Activated T-cell treated with anti-CD3 and anti-CD28 coated beads for 48 hours (primary cell): ENCODE data around the gene NCF4.

Source experiments
- DNase-seq: peaks from one replicate; pipeline ENCODE4 v3.0.0-alpha.2; 2020; ENCODE audit warnings: low read depth

NCF4 gene

DNA sequence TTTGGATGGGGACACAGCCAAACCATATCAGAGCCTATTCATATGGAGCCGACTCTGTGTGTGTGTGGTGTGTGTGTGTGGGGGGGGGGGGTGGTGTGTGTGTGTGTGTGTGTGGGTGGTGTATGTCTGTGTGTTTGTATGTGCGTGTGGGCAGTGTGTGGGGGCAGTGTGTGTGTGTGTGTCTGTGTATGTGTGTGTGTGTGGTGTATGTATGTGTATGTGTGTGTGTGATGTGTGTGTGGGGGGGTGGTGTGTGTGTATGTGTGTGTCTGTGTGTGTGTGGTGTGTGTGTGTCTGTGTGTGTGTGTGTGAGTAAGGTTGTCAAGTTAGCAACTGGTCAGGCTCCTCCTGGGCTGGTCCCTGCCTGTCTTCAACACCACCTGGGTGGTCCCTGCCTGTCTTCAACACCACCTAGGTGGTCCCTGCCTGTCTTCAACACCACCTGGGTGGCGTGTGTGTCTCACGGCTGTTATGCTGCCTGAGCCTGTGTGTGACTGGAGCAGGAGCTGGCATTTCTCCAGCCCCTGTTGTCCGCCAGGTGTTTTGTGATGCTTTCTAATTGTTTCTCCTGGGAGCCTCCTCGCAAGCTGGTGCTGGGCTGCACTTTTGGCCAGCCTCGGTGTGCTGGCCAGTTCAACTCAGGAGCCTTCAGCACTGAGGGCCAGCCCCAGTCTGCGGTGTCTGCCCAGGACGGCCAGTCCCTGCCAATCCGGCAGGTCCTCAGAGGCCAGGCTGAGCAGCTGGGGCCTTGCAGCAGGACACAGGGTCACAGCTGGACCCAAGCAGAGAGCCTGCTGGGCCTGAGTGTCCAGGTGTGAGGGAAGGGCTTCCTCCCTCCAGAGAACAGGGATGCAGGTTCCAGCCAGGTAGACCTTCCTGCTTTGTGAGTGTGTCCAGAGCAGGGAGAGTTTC is 22.4 kb upstream of the NCF4 start:
- no peak for DNase-seq

GRCh38 chr22:36839356-36840073 is 21.3 kb upstream of the NCF4 start:
- DNase-seq: no peak

- no peak for DNase-seq
These were observed 20.7 kb upstream of the NCF4 start for GRCh38 chr22:36840106-36840505.

DNA sequence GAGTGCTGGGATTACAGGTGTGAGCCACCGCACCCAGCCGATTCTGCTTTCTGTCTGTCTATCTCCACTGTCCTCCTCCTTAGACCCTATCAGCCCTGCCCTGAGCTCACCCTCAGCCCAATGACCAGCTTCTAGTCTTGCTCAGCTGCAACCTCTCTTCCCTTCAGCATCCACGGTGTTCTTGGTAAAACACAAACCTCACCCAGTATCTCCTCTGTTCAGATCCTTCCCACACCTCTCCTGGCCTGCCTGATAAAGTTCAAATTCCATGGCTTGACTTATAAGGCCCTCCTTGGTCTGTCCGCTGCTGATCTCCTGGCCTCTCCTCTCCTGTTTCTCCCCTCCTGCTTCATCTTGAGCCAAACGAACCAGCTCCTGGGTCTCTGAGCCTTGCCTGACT is 14.5 kb upstream of the NCF4 start:
- no peak for DNase-seq

- no peak for DNase-seq
These were observed 13.9 kb upstream of the NCF4 start for GRCh38 chr22:36846949-36847348.

DNA sequence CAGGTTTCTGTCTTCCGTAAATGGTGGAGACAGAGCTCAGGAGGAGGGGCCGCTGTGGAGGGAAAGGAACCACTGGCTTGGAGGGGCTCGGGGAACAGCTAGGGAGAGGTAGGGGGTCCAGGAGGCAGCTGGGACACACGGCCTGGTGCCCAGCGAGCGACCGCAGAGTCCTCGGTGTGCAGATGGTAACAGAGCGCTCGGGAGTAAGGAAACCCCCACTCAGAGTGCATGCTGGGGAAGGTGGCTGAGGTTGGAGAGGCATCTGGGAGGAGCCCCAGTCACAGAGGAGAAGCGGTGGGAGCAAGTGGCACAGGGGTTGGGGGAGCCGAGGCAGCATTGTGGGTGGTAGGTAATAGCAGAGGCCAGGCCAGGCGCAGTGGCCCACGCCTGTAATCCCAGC is 10.8 kb upstream of the NCF4 start:
- no peak for DNase-seq

- no peak for DNase-seq
These were observed 10.1 kb upstream of the NCF4 start for GRCh38 chr22:36850682-36851081.

DNA sequence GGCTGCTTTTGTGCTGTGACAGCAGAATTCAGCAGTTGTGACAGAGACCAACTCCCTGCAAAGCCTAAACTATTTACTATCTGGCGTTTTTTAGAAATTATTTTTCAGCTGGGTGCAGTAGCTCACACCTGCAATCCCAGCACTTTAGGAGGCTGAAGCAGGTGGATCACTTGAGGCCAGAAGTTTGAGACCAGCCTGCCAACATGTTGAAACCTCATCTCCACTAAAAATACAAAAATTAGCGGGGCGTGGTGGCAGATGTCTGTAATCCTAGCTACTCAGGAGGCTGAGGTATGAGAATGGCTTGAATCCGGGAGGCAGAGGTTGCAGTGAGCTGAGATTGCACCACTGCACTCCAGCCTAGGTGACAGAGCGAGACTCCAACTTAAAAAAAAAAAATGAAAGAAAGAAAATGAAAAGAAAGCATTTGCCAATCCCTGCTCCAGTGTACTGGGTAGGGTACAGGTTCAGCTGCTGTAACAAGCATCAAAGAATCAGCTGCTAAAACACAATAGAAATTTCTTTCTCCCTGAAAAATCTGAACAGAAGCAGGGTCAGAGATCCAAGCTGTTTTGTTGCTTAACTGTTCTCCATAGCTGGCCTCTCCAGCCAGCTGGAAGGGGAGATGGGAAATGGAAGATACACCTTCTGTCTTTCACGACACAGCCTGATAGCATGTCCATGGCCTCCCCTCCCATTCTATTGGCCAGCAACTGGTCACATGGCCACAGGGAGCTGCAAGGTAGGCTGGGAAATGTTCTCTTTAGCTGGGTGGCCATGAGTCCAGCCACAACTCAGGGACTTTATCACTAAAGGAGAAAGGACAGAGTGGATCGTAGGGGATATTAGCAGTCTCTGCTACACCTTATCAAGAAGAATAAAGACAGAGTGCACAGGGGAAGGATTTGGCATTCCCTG is 8.5 kb upstream of the NCF4 start:
- DNase-seq: no peak

- DNase-seq: peak; percentile 85
These were observed 7.3 kb upstream of the NCF4 start for GRCh38 chr22:36853407-36854099.

DNA sequence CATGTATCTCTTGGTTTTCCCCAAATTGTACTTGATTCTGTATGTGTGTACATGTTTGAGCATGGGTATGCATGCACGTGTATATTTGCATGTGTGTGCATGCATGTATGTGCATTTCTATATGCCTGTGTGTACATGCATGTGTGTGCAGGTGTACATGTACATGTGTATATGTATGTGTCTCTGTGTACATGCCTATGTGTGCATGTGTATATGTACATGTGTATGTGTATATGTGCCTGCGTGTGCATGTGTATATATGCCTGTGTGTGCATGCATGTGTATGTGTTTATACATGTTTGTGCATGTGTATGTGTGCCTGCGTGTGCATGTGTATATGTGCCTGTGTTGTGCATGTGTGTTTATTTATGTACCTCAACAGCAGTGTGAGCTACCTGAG is 5.3 kb upstream of the NCF4 start:
- DNase-seq: no peak

DNA sequence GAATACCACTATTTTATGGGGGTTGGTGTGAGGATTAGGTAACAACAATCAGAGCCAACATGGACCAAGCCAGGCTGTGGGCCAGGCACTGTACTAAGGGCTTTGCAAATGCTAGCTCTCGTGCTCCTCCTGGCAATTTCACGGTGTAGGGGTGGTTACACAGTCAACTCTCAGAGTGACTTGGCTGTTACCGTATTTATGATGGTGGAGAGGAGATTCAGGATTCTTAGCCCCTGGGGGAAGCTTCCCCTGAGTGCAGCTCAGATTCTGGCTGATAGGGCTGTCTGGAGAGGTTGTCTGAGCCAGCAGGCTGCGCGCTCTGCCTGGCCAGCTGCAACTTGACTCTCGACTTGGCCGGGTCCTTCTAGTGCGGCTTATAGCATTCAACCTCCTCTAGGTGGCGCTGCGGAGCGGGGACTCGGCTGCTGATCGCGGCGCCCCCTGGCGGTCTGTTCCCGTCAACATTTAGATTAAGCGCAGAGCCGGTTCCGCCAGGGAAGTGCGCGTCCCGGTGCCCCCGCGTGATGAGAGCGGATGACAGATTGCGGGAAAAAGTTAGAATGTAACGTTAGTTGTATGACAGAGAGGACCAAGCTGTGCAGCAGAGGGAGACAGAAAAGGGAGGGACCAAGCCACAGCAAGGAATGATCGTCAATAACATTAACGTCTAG is 4.5 kb upstream of the NCF4 start:
- DNase-seq: peak; percentile 90

DNA sequence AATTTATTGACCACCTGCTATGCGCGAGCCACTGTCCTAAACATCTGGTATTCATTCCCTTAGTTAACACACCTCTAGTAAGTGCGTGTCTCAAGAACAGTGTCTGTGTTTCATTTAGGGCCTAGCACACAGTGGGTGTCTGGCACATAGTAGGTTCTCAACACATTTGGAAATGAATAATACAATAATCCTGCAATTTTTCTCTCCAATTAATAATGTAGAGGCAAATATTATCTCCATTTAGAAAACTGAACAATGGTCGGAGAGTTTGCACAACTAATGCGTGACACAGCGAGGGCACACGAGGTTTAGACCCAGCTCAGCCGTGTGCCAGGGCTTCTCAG is 4.0 kb upstream of the NCF4 start:
- no peak for DNase-seq

DNA sequence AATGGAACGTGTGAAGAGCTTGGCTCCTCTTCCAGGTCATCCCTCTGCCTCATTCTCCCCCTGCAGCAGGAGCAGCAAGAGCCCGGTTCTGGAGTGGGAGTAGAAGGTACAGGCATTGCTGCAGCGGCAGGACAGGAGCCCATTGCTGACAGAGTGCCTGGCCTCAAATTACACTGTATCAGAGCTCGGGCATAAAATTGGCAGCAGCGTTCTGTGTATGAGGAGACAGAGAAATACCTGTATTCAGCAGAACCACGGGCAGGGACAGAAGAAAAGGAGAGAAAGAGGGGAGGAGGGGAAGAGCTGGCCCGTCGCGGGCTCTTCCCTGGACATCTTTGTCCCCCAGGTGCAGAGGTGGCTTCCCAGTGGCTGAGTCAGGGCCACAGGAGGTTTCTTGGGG is 2.6 kb upstream of the NCF4 start:
- DNase-seq: no peak

DNA sequence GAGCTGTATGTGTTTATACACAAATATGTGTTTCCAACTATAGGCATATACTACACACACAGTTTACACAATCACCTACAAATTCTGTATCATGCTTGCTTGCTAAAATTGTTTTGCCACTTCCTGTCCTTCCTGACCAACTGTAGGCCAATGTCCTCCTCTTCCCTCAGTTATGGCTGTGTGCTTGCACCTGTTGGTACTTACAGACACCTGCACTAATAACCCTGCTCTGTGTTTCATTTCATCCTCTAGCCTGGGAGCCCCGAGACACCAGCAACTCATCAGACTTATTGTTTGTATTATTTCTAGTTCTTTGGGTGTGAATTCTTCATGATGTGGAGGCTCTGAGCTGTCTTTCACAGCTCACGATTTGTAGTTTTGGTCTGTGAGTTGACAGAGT is 1.8 kb upstream of the NCF4 start:
- no peak for DNase-seq

GRCh38 chr22:36860017-36860416 is 789 bp upstream of the NCF4 start:
- DNase-seq: no peak

DNA sequence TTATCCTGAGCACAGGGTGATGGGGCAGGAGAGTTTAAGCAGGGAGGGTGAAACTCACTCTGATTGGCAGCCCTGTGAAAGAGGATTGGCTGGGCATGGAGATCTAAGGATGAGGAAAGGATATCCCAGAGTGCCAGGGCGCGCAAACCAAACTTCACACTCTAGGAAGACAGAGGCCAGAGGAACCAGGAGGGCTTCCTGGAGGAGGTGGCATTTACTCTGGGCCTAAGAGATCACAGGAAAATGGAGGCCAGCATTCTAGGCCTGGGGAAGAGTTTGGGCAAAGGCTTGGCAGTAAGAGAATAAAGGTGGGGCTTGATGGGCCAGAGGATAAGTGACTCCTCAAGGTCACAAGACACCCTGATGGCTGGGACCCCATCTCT is 377 bp upstream of the NCF4 start:
- no peak for DNase-seq

DNA sequence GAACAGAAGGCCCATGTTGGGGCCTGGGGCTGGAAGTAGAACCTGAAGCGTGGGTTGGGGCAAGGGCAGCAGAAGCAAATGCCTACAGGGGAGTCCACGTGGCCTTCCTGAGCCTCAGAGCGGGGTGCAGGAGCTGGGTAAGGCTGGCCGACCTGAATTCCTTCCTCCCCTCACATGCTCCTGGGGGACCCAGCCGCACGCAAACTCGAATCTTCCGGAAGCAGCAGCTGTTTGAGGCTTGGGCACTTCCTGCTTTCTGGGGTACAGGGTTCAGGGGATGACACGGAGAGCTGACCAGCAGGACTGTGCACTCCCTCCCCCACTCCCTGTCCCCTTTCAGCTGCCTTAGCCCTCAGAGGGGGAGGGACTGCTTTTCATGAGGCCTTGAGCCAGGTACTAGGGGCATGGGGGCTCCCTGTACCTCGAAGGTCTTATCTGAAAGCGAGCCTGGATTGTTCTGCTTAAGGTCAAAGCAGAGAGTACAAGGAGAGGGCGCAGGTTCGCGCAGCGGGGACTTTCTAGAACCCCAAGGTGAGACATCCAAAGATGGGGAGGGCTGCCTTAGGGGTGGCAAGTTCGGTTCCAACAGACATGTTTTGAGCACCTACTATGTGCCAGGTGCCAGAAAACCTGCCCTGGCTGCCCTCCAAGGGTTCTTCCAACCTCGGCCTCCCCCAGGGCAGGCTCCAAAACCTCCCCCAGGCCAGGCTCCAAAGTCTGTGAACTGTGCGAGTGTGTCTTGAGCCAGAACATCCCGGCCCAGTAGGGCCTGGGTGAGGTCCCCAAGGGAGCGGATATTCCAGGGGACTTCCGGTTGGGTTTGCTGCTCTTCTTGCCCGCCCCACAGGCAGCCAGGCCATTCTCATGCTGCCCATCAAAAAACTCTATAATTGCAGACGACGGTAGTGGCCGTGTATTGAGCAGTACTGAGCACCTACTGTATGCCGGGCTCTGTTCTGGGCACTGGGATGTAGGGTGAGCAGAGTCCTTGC is 1.7 kb downstream of the NCF4 start:
- DNase-seq: no peak

DNA sequence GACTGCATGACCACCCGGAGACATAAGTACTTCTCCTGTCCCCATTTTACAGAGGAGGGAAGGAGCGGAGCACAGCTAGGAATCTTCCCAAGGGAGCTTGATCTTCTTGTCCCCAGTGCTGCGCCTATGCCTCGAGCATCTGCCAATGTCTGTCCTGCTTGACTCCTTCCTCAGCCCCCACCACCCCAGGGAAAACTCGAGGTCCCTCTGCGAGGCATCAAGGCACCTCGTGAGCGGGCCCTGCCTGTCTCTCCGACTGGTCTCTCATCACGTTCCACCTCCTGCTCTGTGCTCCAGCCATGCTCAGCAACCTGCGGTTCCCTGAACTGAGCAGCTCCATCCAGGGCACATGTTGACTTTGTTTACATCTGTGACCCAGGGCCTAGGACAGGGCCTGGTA is 2.5 kb downstream of the NCF4 start:
- DNase-seq: no peak

GRCh38 chr22:36863979-36864378 is 3.2 kb downstream of the NCF4 start:
- no peak for DNase-seq
